ENCODE data around the gene PAPPA.

Gene PAPPA

GRCh38 chr9:116152941-116153764 lies 438 bp upstream of the PAPPA start:
- DNase-seq (ENCODE audit: low read depth in 2 of 3, low spot score in 2 of 3) = no peak

- DNase-seq (ENCODE audit: low read depth in 2 of 3, low spot score in 2 of 3) = no peak
These were observed 864 bp downstream of the PAPPA start for GRCh38 chr9:116154334-116154975.

GRCh38 chr9:116154976-116155697 lies 1.5 kb downstream of the PAPPA start:
- no peak for DNase-seq (ENCODE audit: low read depth in 2 of 3, low spot score in 2 of 3)

- DNase-seq (ENCODE audit: low read depth in 2 of 3, low spot score in 2 of 3) = no peak
These were observed 2.1 kb downstream of the PAPPA start for GRCh38 chr9:116155698-116156039.

GRCh38 chr9:116156621-116157314 lies 3.2 kb downstream of the PAPPA start:
- DNase-seq (ENCODE audit: low read depth in 2 of 3, low spot score in 2 of 3) = no peak

GRCh38 chr9:116157436-116158138 lies 4.0 kb downstream of the PAPPA start:
- no peak for DNase-seq (ENCODE audit: low read depth in 2 of 3, low spot score in 2 of 3)

- DNase-seq (ENCODE audit: low read depth in 2 of 3, low spot score in 2 of 3) = no peak
These were observed 7.3 kb downstream of the PAPPA start for GRCh38 chr9:116160676-116161571.

GRCh38 chr9:116162241-116162781 lies 8.7 kb downstream of the PAPPA start:
- DNase-seq (ENCODE audit: low read depth in 2 of 3, low spot score in 2 of 3) = no peak

GRCh38 chr9:116163293-116164055 lies 9.9 kb downstream of the PAPPA start:
- no peak for DNase-seq (ENCODE audit: low read depth in 2 of 3, low spot score in 2 of 3)

GRCh38 chr9:116165912-116166311 lies 12.3 kb downstream of the PAPPA start:
- no peak for DNase-seq (ENCODE audit: low read depth in 2 of 3, low spot score in 2 of 3)

- DNase-seq (ENCODE audit: low read depth in 2 of 3, low spot score in 2 of 3) = no peak
These were observed 13.1 kb downstream of the PAPPA start for GRCh38 chr9:116166713-116167112.

- DNase-seq (ENCODE audit: low read depth in 2 of 3, low spot score in 2 of 3) = no peak
These were observed 14.6 kb downstream of the PAPPA start for GRCh38 chr9:116168231-116168630.

GRCh38 chr9:116172216-116172615 lies 18.6 kb downstream of the PAPPA start:
- no peak for DNase-seq (ENCODE audit: low read depth in 2 of 3, low spot score in 2 of 3)

GRCh38 chr9:116174347-116174746 lies 20.8 kb downstream of the PAPPA start:
- no peak for DNase-seq (ENCODE audit: low read depth in 2 of 3, low spot score in 2 of 3)

- no peak for DNase-seq (ENCODE audit: low read depth in 2 of 3, low spot score in 2 of 3)
These were observed 22.0 kb downstream of the PAPPA start for GRCh38 chr9:116175614-116176013.

- DNase-seq (ENCODE audit: low read depth in 2 of 3, low spot score in 2 of 3) = no peak
These were observed 25.1 kb downstream of the PAPPA start for GRCh38 chr9:116178481-116179211.

- no peak for DNase-seq (ENCODE audit: low read depth in 2 of 3, low spot score in 2 of 3)
These were observed 26.0 kb downstream of the PAPPA start for GRCh38 chr9:116179568-116179967.

Data from activated CD8-positive, alpha-beta memory T cell treated with anti-CD3 and anti-CD28 coated beads for 48 hours (primary cell).